ENCODE results near the gene NPLOC4.
"Not testable (repeated sequence)": the region's sequence is repeated elsewhere in the genome, so short reads cannot be mapped to it uniquely, and the experiment has no call there.

The NPLOC4 gene

GRCh38 chr17:81631482-81631881 is 5.4 kb downstream of the NPLOC4 start:
- no peak for DNase-seq (ENCODE audit: low read depth in 3 of 3)

GRCh38 chr17:81630274-81630673 is 6.6 kb downstream of the NPLOC4 start:
- no peak for DNase-seq (ENCODE audit: low read depth in 3 of 3)

- DNase-seq (ENCODE audit: low read depth in 3 of 3): no peak
Observed at GRCh38 chr17:81621494-81622130, 15.3 kb downstream of the NPLOC4 start.

GRCh38 chr17:81618307-81618706 is 18.6 kb downstream of the NPLOC4 start:
- DNase-seq (ENCODE audit: low read depth in 3 of 3): not testable (repeated sequence)

GRCh38 chr17:81616877-81617276 is 20.0 kb downstream of the NPLOC4 start:
- no peak for DNase-seq (ENCODE audit: low read depth in 3 of 3)

- no peak for DNase-seq (ENCODE audit: low read depth in 3 of 3)
Observed at GRCh38 chr17:81615401-81615930, 21.4 kb downstream of the NPLOC4 start.

GRCh38 chr17:81612172-81612970 is 24.5 kb downstream of the NPLOC4 start:
- no peak for DNase-seq (ENCODE audit: low read depth in 3 of 3)

GRCh38 chr17:81609541-81610311 is 27.2 kb downstream of the NPLOC4 start:
- no peak for DNase-seq (ENCODE audit: low read depth in 3 of 3)

GRCh38 chr17:81608605-81609004 is 28.3 kb downstream of the NPLOC4 start:
- no peak for DNase-seq (ENCODE audit: low read depth in 3 of 3)

- DNase-seq (ENCODE audit: low read depth in 3 of 3): no peak
Observed at GRCh38 chr17:81608082-81608481, 28.8 kb downstream of the NPLOC4 start.

- no peak for DNase-seq (ENCODE audit: low read depth in 3 of 3)
Observed at GRCh38 chr17:81607431-81607830, 29.5 kb downstream of the NPLOC4 start.

GRCh38 chr17:81603846-81604610 is 32.9 kb downstream of the NPLOC4 start:
- no peak for DNase-seq (ENCODE audit: low read depth in 3 of 3)

- DNase-seq (ENCODE audit: low read depth in 3 of 3): peak in 1 of 3 experiments; percentile 9
Observed at GRCh38 chr17:81601525-81602120, 35.3 kb downstream of the NPLOC4 start.

GRCh38 chr17:81599719-81600486 is 37.0 kb downstream of the NPLOC4 start:
- no peak for DNase-seq (ENCODE audit: low read depth in 3 of 3)

GRCh38 chr17:81593105-81593871 is 43.6 kb downstream of the NPLOC4 start:
- no peak for DNase-seq (ENCODE audit: low read depth in 3 of 3)

- no peak for DNase-seq (ENCODE audit: low read depth in 3 of 3)
Observed at GRCh38 chr17:81591971-81592370, 44.9 kb downstream of the NPLOC4 start.

GRCh38 chr17:81590121-81590520 is 46.8 kb downstream of the NPLOC4 start:
- DNase-seq (ENCODE audit: low read depth in 3 of 3): no peak

- no peak for DNase-seq (ENCODE audit: low read depth in 3 of 3)
Observed at GRCh38 chr17:81589612-81590011, 47.3 kb downstream of the NPLOC4 start.

GRCh38 chr17:81586096-81586495 is 50.8 kb downstream of the NPLOC4 start:
- no peak for DNase-seq (ENCODE audit: low read depth in 3 of 3)

- DNase-seq (ENCODE audit: low read depth in 3 of 3): not testable (repeated sequence)
Observed at GRCh38 chr17:81584771-81585170, 52.1 kb downstream of the NPLOC4 start.
